ENCODE measurements around the gene GABRA1.

GABRA1 gene

DNA sequence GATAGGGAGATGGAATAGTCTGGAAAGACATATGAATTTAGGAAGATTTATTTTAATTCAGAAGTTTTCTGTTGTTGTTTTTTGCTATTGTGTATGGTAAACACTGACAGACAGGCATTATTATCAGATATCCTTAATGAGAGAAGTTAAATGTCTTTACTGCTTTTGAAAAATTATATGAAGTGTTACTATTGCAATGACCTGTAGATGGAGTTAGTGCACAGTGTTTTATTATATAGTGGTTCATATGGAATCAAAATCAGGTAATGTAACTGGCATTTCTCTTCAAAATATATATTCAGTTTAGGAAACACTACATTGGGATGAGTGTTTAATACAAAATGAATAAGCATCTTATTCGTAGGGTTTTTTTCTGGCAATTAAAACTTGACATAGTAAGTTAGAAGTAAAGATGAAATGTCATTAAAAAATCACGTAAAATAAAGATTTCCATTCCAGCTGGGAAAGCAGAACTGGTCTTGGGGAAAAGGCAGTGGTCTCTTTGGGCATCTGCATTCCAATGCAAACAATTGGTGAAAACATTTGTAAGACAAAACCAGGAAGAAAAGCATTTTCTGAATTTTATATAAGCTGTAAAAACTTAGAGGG, 3.9 kb downstream of the GABRA1 start:
- Histone ChIP-seq H3K27ac (no peak overlapping the region), H3K27me3 (replicated peaks) (no peaks in the 10 kb centered on the region), H3K4me3 (ENCODE audit: low read depth, low read length) (no peak overlapping the region), H3K36me3 (replicated peaks) (no peaks in the 10 kb centered on the region)
- TF ChIP-seq, protein P1, sequence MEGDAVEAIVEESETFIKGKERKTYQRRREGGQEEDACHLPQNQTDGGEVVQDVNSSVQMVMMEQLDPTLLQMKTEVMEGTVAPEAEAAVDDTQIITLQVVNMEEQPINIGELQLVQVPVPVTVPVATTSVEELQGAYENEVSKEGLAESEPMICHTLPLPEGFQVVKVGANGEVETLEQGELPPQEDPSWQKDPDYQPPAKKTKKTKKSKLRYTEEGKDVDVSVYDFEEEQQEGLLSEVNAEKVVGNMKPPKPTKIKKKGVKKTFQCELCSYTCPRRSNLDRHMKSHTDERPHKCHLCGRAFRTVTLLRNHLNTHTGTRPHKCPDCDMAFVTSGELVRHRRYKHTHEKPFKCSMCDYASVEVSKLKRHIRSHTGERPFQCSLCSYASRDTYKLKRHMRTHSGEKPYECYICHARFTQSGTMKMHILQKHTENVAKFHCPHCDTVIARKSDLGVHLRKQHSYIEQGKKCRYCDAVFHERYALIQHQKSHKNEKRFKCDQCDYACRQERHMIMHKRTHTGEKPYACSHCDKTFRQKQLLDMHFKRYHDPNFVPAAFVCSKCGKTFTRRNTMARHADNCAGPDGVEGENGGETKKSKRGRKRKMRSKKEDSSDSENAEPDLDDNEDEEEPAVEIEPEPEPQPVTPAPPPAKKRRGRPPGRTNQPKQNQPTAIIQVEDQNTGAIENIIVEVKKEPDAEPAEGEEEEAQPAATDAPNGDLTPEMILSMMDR (IDR thresholded peaks at IDR 0.05; ENCODE audit: low read depth, low read length, missing control alignments), result no peak
- in situ Hi-C loops (cut with HindIII; ENCODE audit: low pct_ligation_motif_present, low sequenced_read_pairs), result no loop called here
- DNase-seq, result no peak

DNA sequence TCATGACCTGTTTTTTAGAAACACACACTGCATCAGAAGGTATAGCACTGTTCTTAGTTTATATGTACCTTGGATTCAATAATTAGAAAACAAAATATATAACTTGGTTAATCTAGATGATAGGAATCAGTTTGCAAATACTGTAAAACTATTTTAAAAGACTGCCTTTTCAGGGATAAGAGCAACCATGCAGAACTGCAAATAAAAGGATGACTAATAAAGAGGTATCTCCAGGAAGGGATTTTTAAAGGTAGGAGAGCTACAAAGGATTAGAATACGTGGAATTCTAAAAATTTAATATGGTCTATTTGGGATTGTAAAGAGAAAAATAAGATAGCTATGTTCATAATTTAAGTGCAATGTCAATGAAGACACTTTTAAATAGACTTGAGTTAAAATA, 9.4 kb downstream of the GABRA1 start:
- TF ChIP-seq, protein P1 (IDR thresholded peaks at IDR 0.05; ENCODE audit: low read depth, low read length, missing control alignments), result no peak
- DNase-seq, result no peak
- in situ Hi-C loops (cut with HindIII; ENCODE audit: low pct_ligation_motif_present, low sequenced_read_pairs), result no loop called here
- Histone ChIP-seq H3K27ac (no peak overlapping the region), H3K36me3 (replicated peaks) (no peaks in the 10 kb centered on the region), H3K4me3 (ENCODE audit: low read depth, low read length) (no peak overlapping the region), H3K27me3 (replicated peaks) (no peaks in the 10 kb centered on the region)

DNA sequence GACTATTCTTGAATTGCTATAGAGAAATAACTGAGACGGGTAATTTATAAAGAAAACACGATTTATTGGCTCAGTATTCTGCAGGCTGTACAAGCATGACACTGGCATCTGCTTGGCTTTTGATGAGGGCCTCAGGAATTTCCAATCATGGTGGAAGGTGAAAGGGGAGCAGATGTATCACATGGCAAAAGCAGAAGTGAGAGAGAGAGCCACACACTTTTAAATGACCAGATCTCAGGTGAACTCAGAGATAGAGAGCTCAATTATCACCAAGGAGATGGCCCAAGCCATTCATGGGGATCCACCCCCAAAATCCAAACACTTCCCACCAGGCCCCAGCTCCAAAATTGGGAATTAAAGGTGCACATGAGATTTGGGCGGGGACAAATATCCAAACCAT, 15.3 kb downstream of the GABRA1 start:
- no peak for DNase-seq
- Histone ChIP-seq H3K27me3 (replicated peaks) (no peaks in the 10 kb centered on the region), H3K36me3 (replicated peaks) (no peaks in the 10 kb centered on the region), H3K4me3 (ENCODE audit: low read depth, low read length) (no peak overlapping the region), H3K27ac (no peak overlapping the region)
- in situ Hi-C loops (cut with HindIII; ENCODE audit: low pct_ligation_motif_present, low sequenced_read_pairs), result no loop called here
- TF ChIP-seq, protein P1 (IDR thresholded peaks at IDR 0.05; ENCODE audit: low read depth, low read length, missing control alignments), result no peak

DNA sequence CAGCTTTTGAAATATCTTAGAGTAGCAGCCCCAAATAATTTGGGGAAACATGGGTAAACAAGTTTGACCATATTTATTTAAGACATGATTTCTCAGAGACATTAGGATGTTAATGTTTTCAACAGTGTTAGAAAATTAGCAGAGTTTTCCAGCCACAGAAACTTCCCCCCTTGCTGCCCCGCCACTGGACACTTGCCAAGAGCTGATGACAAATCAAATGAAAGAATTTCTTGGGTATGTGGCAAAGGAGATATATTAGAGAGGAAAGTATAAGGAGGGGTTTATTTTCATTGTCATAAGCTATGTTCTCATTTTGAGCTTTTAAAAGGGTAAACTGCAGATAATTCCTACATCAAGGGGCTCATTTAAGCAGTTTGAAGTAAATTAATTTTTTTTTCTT, 15.9 kb downstream of the GABRA1 start:
- H3K4me3 ChIP-seq (ENCODE audit: low read depth, low read length), result no peak overlapping the region
- in situ Hi-C loops (cut with HindIII; ENCODE audit: low pct_ligation_motif_present, low sequenced_read_pairs), result no loop called here
- H3K36me3 ChIP-seq (replicated peaks), result no peaks in the 10 kb centered on the region
- H3K27me3 ChIP-seq (replicated peaks), result no peaks in the 10 kb centered on the region
- no peak overlapping the region for H3K27ac ChIP-seq
- DNase-seq, result no peak
- TF ChIP-seq, protein P1 (IDR thresholded peaks at IDR 0.05; ENCODE audit: low read depth, low read length, missing control alignments), result no peak

DNA sequence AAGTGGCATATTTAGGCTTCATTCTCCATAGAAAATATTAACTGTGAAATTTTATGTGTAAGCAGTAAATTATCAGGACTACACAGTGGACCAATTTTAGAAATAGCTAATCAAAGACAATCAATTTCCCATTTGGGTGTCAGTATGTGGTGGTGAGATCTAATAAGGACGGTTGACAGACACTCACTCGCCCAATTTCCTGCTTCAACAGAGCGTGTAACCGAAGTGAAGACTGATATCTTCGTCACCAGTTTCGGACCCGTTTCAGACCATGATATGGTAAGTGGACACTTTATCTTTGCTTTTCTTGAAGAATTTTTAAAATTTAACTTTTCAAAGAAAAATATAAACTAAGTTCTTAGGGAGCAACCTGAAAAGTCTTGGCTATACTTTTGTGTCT, 17.6 kb downstream of the GABRA1 start:
- no peak for DNase-seq
- in situ Hi-C loops (cut with HindIII; ENCODE audit: low pct_ligation_motif_present, low sequenced_read_pairs), result no loop called here
- H3K36me3 ChIP-seq (replicated peaks), result no peaks in the 10 kb centered on the region
- no peaks in the 10 kb centered on the region for H3K27me3 ChIP-seq (replicated peaks)
- H3K27ac ChIP-seq, result no peak overlapping the region
- TF ChIP-seq, protein P1 (IDR thresholded peaks at IDR 0.05; ENCODE audit: low read depth, low read length, missing control alignments), result no peak
- no peak overlapping the region for H3K4me3 ChIP-seq (ENCODE audit: low read depth, low read length)

DNA sequence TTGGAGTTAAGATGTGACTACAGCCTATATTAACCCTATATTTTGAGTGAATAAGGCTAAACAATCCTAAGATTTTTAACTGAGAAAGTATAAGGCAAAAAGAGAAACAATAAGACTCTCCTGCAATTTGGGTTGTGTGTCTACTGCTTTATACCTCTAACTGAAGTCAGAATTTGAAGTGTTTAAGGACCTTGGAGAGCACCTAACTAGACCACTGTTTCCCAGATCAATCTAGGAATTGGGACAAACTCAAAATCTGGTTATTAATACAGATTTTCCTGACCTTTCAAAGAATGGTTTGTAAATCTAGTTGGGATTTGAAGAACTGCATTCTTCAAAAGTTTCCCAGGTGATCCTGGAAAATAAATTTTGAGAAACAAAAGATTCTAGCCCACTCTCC, 42.1 kb downstream of the GABRA1 start:
- in situ Hi-C loops (cut with HindIII; ENCODE audit: low pct_ligation_motif_present, low sequenced_read_pairs), result no loop called here
- no peak for DNase-seq
- TF ChIP-seq, protein P1 (IDR thresholded peaks at IDR 0.05; ENCODE audit: low read depth, low read length, missing control alignments), result no peak
- Histone ChIP-seq H3K27me3 (replicated peaks) (no peaks in the 10 kb centered on the region), H3K36me3 (replicated peaks) (no peaks in the 10 kb centered on the region), H3K4me3 (ENCODE audit: low read depth, low read length) (no peak overlapping the region), H3K27ac (no peak overlapping the region)

Data from brain microvascular endothelial cell (primary cell).